SK-N-SH (cell line): ENCODE data around the gene RNGTT. TPM values are rescaled to one million over a fixed set of nuclear protein-coding genes. Genes with fewer than 3 reads are reported as not detected.

Experiments used
- CTCF ChIA-PET: fragments of 300-600, 350-600 bp; formaldehyde crosslinking; extraction: SDS; loops from one replicate; lab custom pipeline; 2021; lab: Yijun Ruan, JAX
- POLR2A ChIA-PET: fragments of 350-600 bp; sonication (Branson Sonifier 250); formaldehyde crosslinking; extraction: SDS; loops from one replicate; lab custom pipeline; 2020; ENCODE audit warnings: antibody characterized with exemption, inconsistent platforms; lab: Yijun Ruan, JAX
- DNase-seq: peaks from one replicate; pipeline ENCODE4 v3.0.0; 2012
- H2AFZ ChIP-seq: fragments of 200-600 bp; sonication (generic); 2 replicates; pipeline ENCODE4 v1.8.1; 2016; ENCODE audit warnings: antibody characterized with exemption, mild to moderate bottlenecking, low read depth
- H3F3A ChIP-seq: fragments of 200-600 bp; sonication (generic); replicated peaks from 2 replicates; pipeline ENCODE3; 2016; ENCODE audit warnings: antibody characterized with exemption, mild to moderate bottlenecking; ENCODE audit not compliant: insufficient read depth
- H3K27ac ChIP-seq, 2 experiments: fragments of 200-500 bp in 1 of 2; fragments of 200-600 bp in 1 of 2; sonication (Bioruptor generic) in 1 of 2; sonication (generic), shearing (Covaris generic) in 1 of 2; 2 replicates each; pipeline versions ENCODE4 v1.5.1 to v1.6.1; 2014 to 2016; ENCODE audit warnings: low read depth in 2 of 2, inconsistent platforms in 1 of 2, low read length in 1 of 2, mild to moderate bottlenecking in 1 of 2, mixed read lengths in 1 of 2
- H3K27me3 ChIP-seq: fragments of 200-600 bp; sonication (generic), shearing (Covaris generic); 2 replicates; pipeline ENCODE4 v1.6.1; 2016; ENCODE audit warnings: mixed run types; ENCODE audit not compliant: insufficient read depth
- H3K36me3 ChIP-seq, 2 experiments: fragments of 200-500 bp in 1 of 2; fragments of 200-600 bp in 1 of 2; sonication (Bioruptor generic) in 1 of 2; sonication (generic) in 1 of 2; replicated peaks in 1 of 2; 2 replicates each; pipeline versions ENCODE3 to v1.5.1; 2014 to 2016; ENCODE audit warnings: low read length in 1 of 2, mild to moderate bottlenecking in 1 of 2; ENCODE audit not compliant: insufficient read depth in 2 of 2, control insufficient read depth in 1 of 2
- H3K4me1 ChIP-seq, 2 experiments: fragments of 200-500 bp in 1 of 2; fragments of 200-600 bp in 1 of 2; sonication (Bioruptor generic) in 1 of 2; sonication (generic), shearing (Covaris generic) in 1 of 2; 2 replicates each; pipeline versions ENCODE4 v1.5.1 to v1.6.1; 2014 to 2016; ENCODE audit warnings: low read depth in 1 of 2, low read length in 1 of 2, mixed run types in 1 of 2; ENCODE audit not compliant: insufficient read depth in 2 of 2, control insufficient read depth in 1 of 2
- H3K4me2 ChIP-seq: fragments of 200-600 bp; sonication (generic), shearing (Covaris generic); 2 replicates; pipeline ENCODE4 v1.6.1; 2017; ENCODE audit warnings: mixed run types
- H3K4me3 ChIP-seq, 2 experiments: fragments of 200-500 bp in 1 of 2; fragments of 200-600 bp in 1 of 2; sonication (Bioruptor generic) in 1 of 2; sonication (generic), shearing (Covaris generic) in 1 of 2; 2 replicates each; pipeline versions ENCODE4 v1.5.1 to v1.8.1; 2014 to 2016; ENCODE audit warnings: low read depth in 2 of 2, inconsistent platforms in 1 of 2, low read length in 1 of 2, mild to moderate bottlenecking in 1 of 2, mixed read lengths in 1 of 2, moderate library complexity in 1 of 2
- H3K79me2 ChIP-seq: fragments of 200-600 bp; sonication (generic); 2 replicates; pipeline ENCODE4 v1.8.1; 2017; ENCODE audit warnings: mild to moderate bottlenecking; ENCODE audit not compliant: insufficient read depth
- H3K9ac ChIP-seq: fragments of 200-600 bp; sonication (generic); 2 replicates; pipeline ENCODE4 v1.6.1; 2017; ENCODE audit warnings: mixed run types
- H3K9me2 ChIP-seq: fragments of 200-600 bp; sonication (generic); 2 replicates; pipeline ENCODE4 v1.6.1; 2017; ENCODE audit warnings: mixed run types
- H3K9me3 ChIP-seq: fragments of 200-600 bp; sonication (generic); 2 replicates; pipeline ENCODE4 v1.6.1; 2017; ENCODE audit warnings: mixed run types, mild to moderate bottlenecking, moderate library complexity
- H4K20me1 ChIP-seq: fragments of 200-600 bp; sonication (generic); 2 replicates; pipeline ENCODE4 v1.6.1; 2017; ENCODE audit warnings: mild to moderate bottlenecking, mixed run types; ENCODE audit not compliant: insufficient read depth
- CHD2 ChIP-seq: fragments of 150-350 bp; IDR thresholded peaks from 2 replicates; pipeline ENCODE4 v1.6.1; 2018; ENCODE audit warnings: low read length; ENCODE audit not compliant: partially characterized antibody
- EP300 ChIP-seq, 2 experiments: IDR thresholded peaks; 2 replicates each; pipeline versions ENCODE4 v1.4.0 to v1.6.1; 2012; ENCODE audit warnings: borderline replicate concordance in 1 of 2, low read depth in 1 of 2, low read length in 1 of 2
- FOXJ3 ChIP-seq: sonication (generic); formaldehyde crosslinking; IDR thresholded peaks from 2 replicates; pipeline ENCODE4 v1.5.1; 2020; ENCODE audit warnings: mild to moderate bottlenecking, missing genetic modification reagents
- FOXM1 ChIP-seq: IDR thresholded peaks from 2 replicates; pipeline ENCODE4 v1.4.0; 2012; ENCODE audit warnings: low read depth, mild to moderate bottlenecking
- GATA2 ChIP-seq: sonication (generic); formaldehyde crosslinking; IDR thresholded peaks from 2 replicates; pipeline ENCODE4 v1.5.0; 2020; ENCODE audit warnings: mild to moderate bottlenecking, missing genetic modification reagents
- MEF2A ChIP-seq: IDR thresholded peaks from 2 replicates; pipeline ENCODE4 v1.4.0; 2012; ENCODE audit warnings: low read depth, borderline replicate concordance
- NFIC ChIP-seq: IDR thresholded peaks from 2 replicates; pipeline ENCODE4 v1.4.0; 2012; ENCODE audit warnings: borderline replicate concordance
- NRF1 ChIP-seq: IDR thresholded peaks from 2 replicates; pipeline ENCODE4 v1.6.1; 2012; ENCODE audit warnings: low read depth, mild to moderate bottlenecking, low read length
- POLR2AphosphoS5 ChIP-seq: IDR thresholded peaks from 2 replicates; pipeline ENCODE4 v1.6.1; 2012; ENCODE audit warnings: low read depth, low read length
- RAD21 ChIP-seq: IDR thresholded peaks from 2 replicates; pipeline ENCODE4 v1.6.1; 2012; ENCODE audit warnings: mild to moderate bottlenecking, low read length
- RCOR1 ChIP-seq: fragments of 150-350 bp; IDR thresholded peaks from 2 replicates; pipeline ENCODE4 v1.6.1; 2017; ENCODE audit warnings: antibody characterized with exemption, low read length
- RFX5 ChIP-seq: IDR thresholded peaks from 2 replicates; pipeline ENCODE4 v1.6.1; 2012; ENCODE audit warnings: mild to moderate bottlenecking, improper control_type of control experiment, low read length
- RXRA ChIP-seq: IDR thresholded peaks from 2 replicates; pipeline ENCODE4 v1.4.0; 2012; ENCODE audit warnings: low read depth, mild to moderate bottlenecking, borderline replicate concordance
- SIN3A ChIP-seq: IDR thresholded peaks from 2 replicates; pipeline ENCODE4 v1.6.1; 2012; ENCODE audit warnings: low read depth, mild to moderate bottlenecking, low read length, moderate library complexity, borderline replicate concordance
- TCF12 ChIP-seq: IDR thresholded peaks from 2 replicates; pipeline ENCODE4 v1.4.0; 2012
- USF2 ChIP-seq: fragments of 150-350 bp; IDR thresholded peaks from 2 replicates; pipeline ENCODE4 v1.6.1; 2017; ENCODE audit warnings: antibody characterized with exemption, low read length, low read depth, borderline replicate concordance
- YY1 ChIP-seq: IDR thresholded peaks from 2 replicates; pipeline ENCODE4 v1.4.0; 2012; ENCODE audit warnings: low read depth, mild to moderate bottlenecking
- ZBTB33 ChIP-seq: IDR thresholded peaks from 2 replicates; pipeline ENCODE4 v1.4.0; 2012; ENCODE audit warnings: low read depth, borderline replicate concordance
- whole genome bisulfite sequencing: methylation state at CpG from one replicate; pipeline ENCODE4 v1.1.6; 2017; ENCODE audit warnings: low lambda C conversion rate; 5-methylcytosine and 5-hydroxymethylcytosine counted together
- polyA plus RNA-seq, 3 experiments: library from polyadenylated mRNA; depleted of rRNA; stranded (reverse); fragments of >200 nt; gene quantifications; 2 replicates each; pipeline ENCODE4 v1.2.3, GENCODE V29; 2012

The RNGTT gene
- polyA plus RNA-seq, 1 of the 3 experiments (the other 2 are of a cell fraction): 3.3 TPM

- no peak for DNase-seq
- H2AFZ ChIP-seq: no peak overlapping the region
- peaks cover 0 to 3% of the 10 kb centered on the region in 2 experiments for H3K36me3 ChIP-seq
- ChIA-PET POLR2A (no interaction called here), CTCF (no interaction called here)
- no peaks in the 10 kb centered on the region; a peak in 1 of 4 replicates for H3K4me1 ChIP-seq
- H3K79me2 ChIP-seq: no peaks in the 10 kb centered on the region
- no peak overlapping the region for H3K4me3 ChIP-seq
- no peak overlapping the region for H3K9ac ChIP-seq
- no peaks in the 10 kb centered on the region for H3K9me3 ChIP-seq
- H3K27me3 ChIP-seq: no peaks in the 10 kb centered on the region
- H3K9me2 ChIP-seq: no peaks in the 10 kb centered on the region
- H4K20me1 ChIP-seq: no peaks in the 10 kb centered on the region
- H3F3A ChIP-seq: no peaks in the 10 kb centered on the region
- H3K27ac ChIP-seq: no peak overlapping the region
- no peak overlapping the region for H3K4me2 ChIP-seq
- TF ChIP-seq YY1: no peak
- no peak for TF ChIP-seq RCOR1
- TF ChIP-seq RAD21: no peak
- TF ChIP-seq EP300 (IDR thresholded peaks at IDR 0.05; ENCODE audit: borderline replicate concordance in 1 of 2, low read depth in 1 of 2, low read length in 1 of 2): no peak
- no peak for TF ChIP-seq POLR2AphosphoS5
- TF ChIP-seq NFIC: no peak
- TF ChIP-seq MEF2A: no peak
- TF ChIP-seq USF2: no peak
- TF ChIP-seq GATA2 (CRISPR knock-in tag): no peak
Measured at GRCh38 chr6:88636871-88637270, 326.5 kb downstream of the RNGTT start.

GRCh38 chr6:88633782-88634181, 329.6 kb downstream of the RNGTT start:
- TF ChIP-seq CHD2 (no peak), RCOR1 (no peak), GATA2 (CRISPR knock-in tag) (no peak), MEF2A (no peak), TCF12 (no peak), NRF1 (no peak), ZBTB33 (no peak), RFX5 (no peak), RXRA (no peak), FOXJ3 (CRISPR knock-in tag) (no peak), FOXM1 (no peak), SIN3A (no peak)
- Histone ChIP-seq H3K27ac (no peak overlapping the region), H4K20me1 (no peaks in the 10 kb centered on the region), H3K36me3 (peaks cover 0 to 3% of the 10 kb centered on the region in 2 experiments), H3K79me2 (no peaks in the 10 kb centered on the region), H2AFZ (no peak overlapping the region), H3K4me2 (no peak overlapping the region), H3K4me1 (peaks cover 0 to 4% of the 10 kb centered on the region in 2 experiments; a peak in 1 of 4 replicates), H3K27me3 (no peaks in the 10 kb centered on the region), H3K9ac (no peak overlapping the region), H3K9me3 (no peaks in the 10 kb centered on the region), H3K9me2 (no peaks in the 10 kb centered on the region), H3K4me3 (no peak overlapping the region), H3F3A (no peaks in the 10 kb centered on the region)
- CTCF ChIA-PET: no interaction called here
- 93% methylated on average over 3 of the region's 3 CpGs for WGBS
- DNase-seq: no peak
- POLR2A ChIA-PET: no interaction called here
